GM12878 (cell line): Measurements from ENCODE around the gene NXPH2. TPM values are rescaled to one million over a fixed set of nuclear protein-coding genes. Genes with fewer than 3 reads are reported as not detected.

Experiments used
- ATAC-seq: fragments of 200-7000 bp; cut with Tn5 transposase; 3 replicates; pipeline ENCODE4 v1.9.1; 2020; ENCODE audit warnings: mild to moderate bottlenecking, moderate library complexity
- BruUV-seq: library from RNA; stranded (reverse); fragments of 400-500 nt; replicated peaks from 2 replicates; lab custom pipeline; 2021; lab: Mats Ljungman, UMichigan
- CTCF ChIA-PET: fragments of 300-600 bp; sonication (Branson Sonifier 250); formaldehyde crosslinking; extraction: SDS; loops from one replicate; lab custom pipeline; 2021; ENCODE audit warnings: inconsistent platforms; lab: Yijun Ruan, JAX
- POLR2A ChIA-PET: fragments of 350-600 bp; formaldehyde crosslinking; extraction: SDS; loops from one replicate; lab custom pipeline; 2021; ENCODE audit warnings: inconsistent platforms; lab: Charles Lee
- RAD21 ChIA-PET: fragments of 300-600 bp; sonication (Branson Sonifier 250); formaldehyde crosslinking; loops from one replicate; lab custom pipeline; 2023; ENCODE audit warnings: antibody characterized with exemption; ENCODE audit not compliant: unreplicated experiment; lab: Charles Lee
- SMC1A ChIA-PET: fragments of 300-600 bp; sonication (Branson Sonifier 250); formaldehyde crosslinking; loops from one replicate; lab custom pipeline; 2023; ENCODE audit not compliant: unreplicated experiment, uncharacterized antibody; lab: Charles Lee
- DNase-seq: peaks from one replicate; pipeline ENCODE4 v3.0.0-alpha.2; 2011; ENCODE audit warnings: low read depth, low spot score
- FAIRE-seq: peaks from 3 replicates; lab custom pipeline; 2011; peaks lifted over from hg19 to GRCh38; lab: Jason Lieb, UNC
- H2AFZ ChIP-seq: 2 replicates; pipeline ENCODE4 v1.6.0; 2011; ENCODE audit warnings: low read depth, low read length, control low read depth; ENCODE audit not compliant: control insufficient read depth
- H3K27ac ChIP-seq: 2 replicates; pipeline ENCODE4 v1.5.1; 2011; ENCODE audit warnings: control low read depth; ENCODE audit not compliant: control insufficient read depth, insufficient read depth
- H3K27me3 ChIP-seq, 2 experiments: replicated peaks in 1 of 2; 2 replicates each; pipeline versions ENCODE4 v1.6.0 to v1.6.1; 2011; ENCODE audit warnings: low read length in 1 of 2; ENCODE audit not compliant: control insufficient read depth in 2 of 2, insufficient read depth in 2 of 2
- H3K36me3 ChIP-seq, 2 experiments: 2 replicates each; pipeline ENCODE4 v1.5.1; 2011; ENCODE audit warnings: low read length in 1 of 2; ENCODE audit not compliant: control insufficient read depth in 2 of 2, insufficient read depth in 2 of 2
- H3K4me1 ChIP-seq: 2 replicates; pipeline ENCODE4 v1.6.1; 2011; ENCODE audit warnings: mild to moderate bottlenecking, low read length, moderate library complexity, mixed read lengths; ENCODE audit not compliant: control insufficient read depth, insufficient read depth
- H3K4me2 ChIP-seq: 2 replicates; pipeline ENCODE4 v1.6.0; 2011; ENCODE audit warnings: control low read depth; ENCODE audit not compliant: control insufficient read depth, insufficient read depth
- H3K4me3 ChIP-seq: fragments of 200-600 bp; sonication (generic); 2 replicates; pipeline ENCODE4 v1.5.1; 2016
- H3K79me2 ChIP-seq: 2 replicates; pipeline ENCODE4 v1.6.0; 2011; ENCODE audit warnings: low read length; ENCODE audit not compliant: control insufficient read depth, insufficient read depth
- H3K9ac ChIP-seq: 2 replicates; pipeline ENCODE4 v1.8.0; 2011; ENCODE audit warnings: low read length, control low read depth, mixed read lengths; ENCODE audit not compliant: control insufficient read depth, insufficient read depth
- H3K9me3 ChIP-seq: replicated peaks from 3 replicates; pipeline ENCODE4 v1.5.1; 2011; ENCODE audit warnings: mild to moderate bottlenecking, low read length; ENCODE audit not compliant: control insufficient read depth, insufficient read depth
- H4K20me1 ChIP-seq: 2 replicates; pipeline ENCODE4 v1.6.0; 2011; ENCODE audit not compliant: control insufficient read depth, insufficient read depth
- ATF7 ChIP-seq: fragments of 450-650 bp; IDR thresholded peaks from 2 replicates; pipeline ENCODE4 v1.6.1; 2016; ENCODE audit warnings: low read depth, mild to moderate bottlenecking
- CHD1 ChIP-seq: IDR thresholded peaks from 2 replicates; pipeline ENCODE4 v1.6.1; 2012; ENCODE audit warnings: low read depth, low read length, improper control_type of control experiment
- IRF5 ChIP-seq: fragments of 450-650 bp; IDR thresholded peaks from 2 replicates; pipeline ENCODE4 v1.6.1; 2017; ENCODE audit warnings: borderline replicate concordance
- KDM1A ChIP-seq: fragments of 200-600 bp; sonication (generic); IDR thresholded peaks from 2 replicates; pipeline ENCODE4 v1.6.1; 2016; ENCODE audit warnings: borderline replicate concordance
- NKRF ChIP-seq: fragments of 450-650 bp; conservative IDR thresholded peaks from 2 replicates; pipeline ENCODE4 v1.6.1; 2017; ENCODE audit warnings: mild to moderate bottlenecking, moderate library complexity
- SIX5 ChIP-seq: IDR thresholded peaks from 2 replicates; pipeline ENCODE4 v1.6.1; 2011; ENCODE audit warnings: mild to moderate bottlenecking, low read depth, low read length, moderate library complexity; ENCODE audit not compliant: severe bottlenecking
- SMAD5 ChIP-seq: IDR thresholded peaks from 2 replicates; pipeline ENCODE4 v1.6.1; 2016; ENCODE audit warnings: antibody characterized with exemption, low read depth
- WGBS: methylation state at CpG from one replicate; pipeline ENCODE4 v1.1.6; 2016; ENCODE audit warnings: low lambda C conversion rate; ENCODE audit not compliant: insufficient replicate concordance, insufficient coverage; ENCODE audit errors: missing lambda C conversion rate; 5-methylcytosine and 5-hydroxymethylcytosine counted together
- in situ Hi-C: fragments of 300-500 bp; cut with MboI; formaldehyde crosslinking; loops from 9 replicates; pipeline ENCODE4 v1.14.3; 2018; ENCODE audit warnings: mixed read lengths
- intact Hi-C: fragments of 100-400 bp; cut with micrococcal nuclease; formaldehyde crosslinking; loops from one replicate; pipeline ENCODE4 v1.14.2; 2022; ENCODE audit not compliant: unreplicated experiment
- polyA plus RNA-seq, 11 experiments: library from polyadenylated mRNA; depleted of rRNA in 4 of 11; unstranded in 6 of 11; stranded (reverse) in 5 of 11; fragments of >200 nt; fragmentation: Nextera tagmentation in 4 of 11; fragmentation: Illumina TruSeq in 1 of 11; extraction: Ambion mirVana in 4 of 11; extraction: Trizol in 1 of 11; gene quantifications; 1 replicate in 1 of 11; 2 replicates in 10 of 11; pipeline versions ENCODE4 v1.2.1 to v1.2.3, GENCODE V29; 2011 to 2016; ENCODE audit warnings: inconsistent platforms in 2 of 11, missing spikeins in 2 of 11, low read depth in 1 of 11
- total RNA-seq, 4 experiments: library from RNA; depleted of rRNA in 3 of 4; stranded (reverse); fragments of >200 nt in 3 of 4; fragmentation: Illumina TruSeq in 1 of 4; extraction: Trizol in 1 of 4; gene quantifications; 2 replicates each; pipeline versions ENCODE4 v1.2.1 to v1.2.3, GENCODE V29; 2013 to 2021
- TF ChIP-seq, protein P1 (sequence below): fragments of 450-650 bp; IDR thresholded peaks from 2 replicates; pipeline ENCODE4 v1.6.1; 2018; ENCODE audit warnings: borderline replicate concordance, mild to moderate bottlenecking; ENCODE audit not compliant: partially characterized antibody

The NXPH2 gene
- total and polyA plus RNA-seq, 10 of the 15 experiments (the other 5 are each of a cell fraction or from before 2014, with no cell fraction given): not detected

GRCh38 chr2:138677221-138677620 is 103.0 kb downstream of the NXPH2 start:
- no peak for FAIRE-seq
- no peak for ATAC-seq
- no peak for DNase-seq
- ChIA-PET SMC1A (interaction anchor here (1.0 kb wide), 1 partner anchor 9 kb away, joined by 3 read pairs; no protein-coding TSS in a partner anchor), RAD21 (no interaction called here), CTCF (interaction anchor here (0.5 to 1.3 kb wide), 3 partner anchors 42 to 304 kb away, joined by 3 to 4 read pairs (median 3); no protein-coding TSS in a partner anchor), POLR2A (no interaction called here)
- H3K9ac ChIP-seq: no peak overlapping the region
- H3K27me3 ChIP-seq: peaks cover 0 to 3% of the 10 kb centered on the region in 2 experiments; a peak in 1 of 4 replicates
- no peak overlapping the region for H2AFZ ChIP-seq
- no peak overlapping the region for H3K4me3 ChIP-seq
- H3K36me3 ChIP-seq: no peaks in the 10 kb centered on the region
- BruUV-seq: no TSS peak
- in situ Hi-C loops (no loop called here), intact Hi-C loops (no loop called here)
- TF ChIP-seq SMAD5 (no peak), SIX5 (no peak), CHD1 (no peak), IRF5 (no peak), ATF7 (no peak), KDM1A (no peak), NKRF (no peak)
- TF ChIP-seq, protein P1, sequence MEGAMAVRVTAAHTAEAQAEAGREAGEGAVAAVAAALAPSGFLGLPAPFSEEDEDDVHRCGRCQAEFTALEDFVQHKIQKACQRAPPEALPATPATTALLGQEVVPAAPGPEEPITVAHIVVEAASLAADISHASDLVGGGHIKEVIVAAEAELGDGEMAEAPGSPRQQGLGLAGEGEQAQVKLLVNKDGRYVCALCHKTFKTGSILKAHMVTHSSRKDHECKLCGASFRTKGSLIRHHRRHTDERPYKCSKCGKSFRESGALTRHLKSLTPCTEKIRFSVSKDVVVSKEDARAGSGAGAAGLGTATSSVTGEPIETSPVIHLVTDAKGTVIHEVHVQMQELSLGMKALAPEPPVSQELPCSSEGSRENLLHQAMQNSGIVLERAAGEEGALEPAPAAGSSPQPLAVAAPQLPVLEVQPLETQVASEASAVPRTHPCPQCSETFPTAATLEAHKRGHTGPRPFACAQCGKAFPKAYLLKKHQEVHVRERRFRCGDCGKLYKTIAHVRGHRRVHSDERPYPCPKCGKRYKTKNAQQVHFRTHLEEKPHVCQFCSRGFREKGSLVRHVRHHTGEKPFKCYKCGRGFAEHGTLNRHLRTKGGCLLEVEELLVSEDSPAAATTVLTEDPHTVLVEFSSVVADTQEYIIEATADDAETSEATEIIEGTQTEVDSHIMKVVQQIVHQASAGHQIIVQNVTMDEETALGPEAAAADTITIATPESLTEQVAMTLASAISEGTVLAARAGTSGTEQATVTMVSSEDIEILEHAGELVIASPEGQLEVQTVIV: no peak
- no peaks in the 10 kb centered on the region for H3K79me2 ChIP-seq
- H4K20me1 ChIP-seq: no peaks in the 10 kb centered on the region
- H3K4me2 ChIP-seq: no peak overlapping the region
- no peaks in the 10 kb centered on the region for H3K4me1 ChIP-seq
- no peaks in the 10 kb centered on the region for H3K9me3 ChIP-seq
- H3K27ac ChIP-seq: no peak overlapping the region
- WGBS: 0% methylated on average over 1 of the region's 1 CpG
